NCI-H524 (cell line): ENCODE data around the gene NTRK2.
A peak's percentile ranks its signal among the peaks of the same experiment; 100 is the strongest.

Source experiments
- DNase-seq, 2 experiments: peaks; one replicate each; lab custom pipeline; 2025; lab: John Stamatoyannopoulos, UW

Gene NTRK2

GRCh38 chr9:84681516-84682285 lies 12.2 kb downstream of the NTRK2 start:
- DNase-seq, result no peak

- DNase-seq, result no peak
Measured at GRCh38 chr9:84686068-84686467, 16.5 kb downstream of the NTRK2 start.

- DNase-seq, result no peak
Measured at GRCh38 chr9:84688956-84689355, 19.4 kb downstream of the NTRK2 start.

- no peak for DNase-seq
Measured at GRCh38 chr9:84691634-84692033, 22.1 kb downstream of the NTRK2 start.

- DNase-seq, result no peak
Measured at GRCh38 chr9:84694248-84694647, 24.7 kb downstream of the NTRK2 start.

- no peak for DNase-seq
Measured at GRCh38 chr9:84697042-84697441, 27.5 kb downstream of the NTRK2 start.

- peak in 1 of 2 experiments; percentile 1 for DNase-seq
Measured at GRCh38 chr9:84697509-84698114, 28.1 kb downstream of the NTRK2 start.

- no peak for DNase-seq
Measured at GRCh38 chr9:84698323-84698722, 28.8 kb downstream of the NTRK2 start.

- no peak for DNase-seq
Measured at GRCh38 chr9:84699984-84700383, 30.5 kb downstream of the NTRK2 start.

- DNase-seq, result no peak
Measured at GRCh38 chr9:84701801-84702200, 32.3 kb downstream of the NTRK2 start.

- DNase-seq, result no peak
Measured at GRCh38 chr9:84702471-84702870, 32.9 kb downstream of the NTRK2 start.

- no peak for DNase-seq
Measured at GRCh38 chr9:84703793-84704192, 34.3 kb downstream of the NTRK2 start.

- DNase-seq, result no peak
Measured at GRCh38 chr9:84705128-84705527, 35.6 kb downstream of the NTRK2 start.

GRCh38 chr9:84708400-84708799 lies 38.9 kb downstream of the NTRK2 start:
- DNase-seq, result no peak

- no peak for DNase-seq
Measured at GRCh38 chr9:84709056-84709455, 39.5 kb downstream of the NTRK2 start.

GRCh38 chr9:84710701-84711397 lies 41.3 kb downstream of the NTRK2 start:
- DNase-seq, result no peak

GRCh38 chr9:84711398-84711777 lies 41.9 kb downstream of the NTRK2 start:
- no peak for DNase-seq

- DNase-seq, result no peak
Measured at GRCh38 chr9:84711936-84712335, 42.4 kb downstream of the NTRK2 start.

- DNase-seq, result no peak
Measured at GRCh38 chr9:84716217-84716616, 46.7 kb downstream of the NTRK2 start.

GRCh38 chr9:84718476-84718875 lies 48.9 kb downstream of the NTRK2 start:
- DNase-seq, result peak in 1 of 2 experiments; percentile 4

GRCh38 chr9:84722388-84722989 lies 53.0 kb downstream of the NTRK2 start:
- DNase-seq, result no peak

GRCh38 chr9:84723426-84723825 lies 53.9 kb downstream of the NTRK2 start:
- no peak for DNase-seq

GRCh38 chr9:84731696-84732095 lies 62.2 kb downstream of the NTRK2 start:
- peak in 1 of 2 experiments; percentile 1 for DNase-seq
